ENCODE results near the gene PTPRM. TPM values are rescaled to one million over a fixed set of nuclear protein-coding genes. Genes with fewer than 3 reads are reported as not detected.

Gene PTPRM
- total RNA-seq, 2 experiments from 2014 or later = 2.1 to 3.0 TPM

DNA sequence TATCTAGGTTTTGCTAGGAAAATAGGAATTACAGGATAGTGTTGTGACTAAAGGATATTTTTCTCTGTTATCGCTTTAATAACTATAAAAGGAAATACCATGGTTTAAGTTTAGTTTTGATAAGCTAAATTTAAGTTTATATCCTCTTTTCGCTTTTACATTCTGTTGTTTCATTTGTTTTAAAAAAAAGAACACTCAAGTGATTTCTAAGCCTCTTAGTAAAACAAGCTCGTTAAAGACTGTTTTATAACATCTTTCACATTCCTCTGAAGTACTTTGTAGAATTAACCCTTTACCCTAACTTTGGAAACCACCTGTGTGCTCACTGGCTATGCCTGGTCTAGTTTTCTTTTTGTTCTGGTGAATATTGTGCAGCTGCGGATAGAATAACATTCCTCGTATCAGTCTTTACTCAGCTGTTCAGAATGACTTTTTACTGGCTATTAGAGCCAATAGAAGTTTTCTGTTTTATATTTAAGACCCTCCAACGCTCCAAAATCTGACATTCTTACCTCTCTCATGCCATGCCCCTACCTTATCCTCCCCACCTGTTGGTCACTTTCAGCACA lies 183.1 kb downstream of the PTPRM start:
- CTCF ChIA-PET = no interaction called here
- H3K4me3 Mint-ChIP-seq = no peak overlapping the region
- H3K36me3 Mint-ChIP-seq (ENCODE audit: low read depth) = no peaks in the 10 kb centered on the region
- H3K27ac Mint-ChIP-seq = no peak overlapping the region
- DNase-seq = no peak
- H3K27me3 Mint-ChIP-seq = no peaks in the 10 kb centered on the region
- H3K4me1 Mint-ChIP-seq (ENCODE audit: low read depth) = no peaks in the 10 kb centered on the region
- POLR2A ChIA-PET = no interaction called here
- TF ChIP-seq, protein P1, sequence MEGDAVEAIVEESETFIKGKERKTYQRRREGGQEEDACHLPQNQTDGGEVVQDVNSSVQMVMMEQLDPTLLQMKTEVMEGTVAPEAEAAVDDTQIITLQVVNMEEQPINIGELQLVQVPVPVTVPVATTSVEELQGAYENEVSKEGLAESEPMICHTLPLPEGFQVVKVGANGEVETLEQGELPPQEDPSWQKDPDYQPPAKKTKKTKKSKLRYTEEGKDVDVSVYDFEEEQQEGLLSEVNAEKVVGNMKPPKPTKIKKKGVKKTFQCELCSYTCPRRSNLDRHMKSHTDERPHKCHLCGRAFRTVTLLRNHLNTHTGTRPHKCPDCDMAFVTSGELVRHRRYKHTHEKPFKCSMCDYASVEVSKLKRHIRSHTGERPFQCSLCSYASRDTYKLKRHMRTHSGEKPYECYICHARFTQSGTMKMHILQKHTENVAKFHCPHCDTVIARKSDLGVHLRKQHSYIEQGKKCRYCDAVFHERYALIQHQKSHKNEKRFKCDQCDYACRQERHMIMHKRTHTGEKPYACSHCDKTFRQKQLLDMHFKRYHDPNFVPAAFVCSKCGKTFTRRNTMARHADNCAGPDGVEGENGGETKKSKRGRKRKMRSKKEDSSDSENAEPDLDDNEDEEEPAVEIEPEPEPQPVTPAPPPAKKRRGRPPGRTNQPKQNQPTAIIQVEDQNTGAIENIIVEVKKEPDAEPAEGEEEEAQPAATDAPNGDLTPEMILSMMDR (IDR thresholded peaks at IDR 0.05) = no peak
- H3K9me3 Mint-ChIP-seq = peaks cover 7% of the 10 kb centered on the region
- intact Hi-C loops (cut with micrococcal nuclease) = no loop called here
- ATAC-seq = no peak

DNA sequence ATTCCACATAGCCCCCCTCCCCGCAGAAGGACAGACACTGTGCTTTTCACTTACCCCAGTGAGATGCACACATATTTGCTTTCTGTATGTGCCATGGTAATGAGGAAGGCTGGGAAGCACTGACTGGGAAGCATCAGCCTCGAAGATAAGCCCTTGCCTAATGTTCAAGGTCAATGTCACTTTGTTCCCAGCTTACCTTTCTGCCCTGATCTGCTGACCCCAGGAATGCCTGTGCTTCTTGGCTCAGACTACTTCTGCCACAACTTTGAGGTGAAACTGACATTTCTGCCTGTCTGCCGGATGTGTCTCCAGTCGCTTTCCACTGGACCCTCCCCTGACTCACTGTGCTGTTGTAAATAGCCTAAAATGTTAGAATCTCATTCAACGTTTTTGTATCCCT lies 183.8 kb downstream of the PTPRM start:
- peaks cover 3% of the 10 kb centered on the region for H3K9me3 Mint-ChIP-seq
- intact Hi-C loops (cut with micrococcal nuclease) = no loop called here
- TF ChIP-seq, protein P1 (IDR thresholded peaks at IDR 0.05) = no peak
- H3K27ac Mint-ChIP-seq = no peak overlapping the region
- no peaks in the 10 kb centered on the region for H3K4me1 Mint-ChIP-seq (ENCODE audit: low read depth)
- POLR2A ChIA-PET = no interaction called here
- H3K4me3 Mint-ChIP-seq = no peak overlapping the region
- H3K36me3 Mint-ChIP-seq (ENCODE audit: low read depth) = no peaks in the 10 kb centered on the region
- H3K27me3 Mint-ChIP-seq = no peaks in the 10 kb centered on the region
- DNase-seq (no peak), ATAC-seq (no peak)
- CTCF ChIA-PET = no interaction called here

DNA sequence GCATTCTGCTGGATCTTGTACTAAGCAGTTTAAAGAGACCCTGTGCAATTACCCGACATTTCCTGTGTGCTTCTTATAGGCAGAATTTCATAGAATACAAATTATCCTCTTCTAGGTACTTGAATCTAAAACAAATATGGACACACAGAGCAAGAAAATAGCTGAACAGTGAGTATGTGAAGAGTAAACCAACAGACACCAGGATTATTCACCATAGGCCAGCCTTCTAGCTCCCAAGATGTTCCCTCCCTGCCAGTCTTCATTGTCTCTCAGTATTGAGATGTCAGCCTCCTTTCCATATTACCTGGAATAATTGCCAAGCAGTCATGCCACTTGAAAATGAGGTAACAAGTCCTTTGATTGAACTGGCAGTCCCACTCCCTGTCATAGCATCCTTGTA lies 187.1 kb downstream of the PTPRM start:
- Mint-ChIP-seq H3K36me3 (ENCODE audit: low read depth) (no peaks in the 10 kb centered on the region), H3K9me3 (peaks cover 3% of the 10 kb centered on the region), H3K4me3 (no peak overlapping the region), H3K27me3 (no peaks in the 10 kb centered on the region), H3K27ac (no peak overlapping the region), H3K4me1 (ENCODE audit: low read depth) (no peaks in the 10 kb centered on the region)
- ChIA-PET POLR2A (no interaction called here), CTCF (no interaction called here)
- TF ChIP-seq, protein P1 (IDR thresholded peaks at IDR 0.05) = no peak
- intact Hi-C loops (cut with micrococcal nuclease) = no loop called here
- ATAC-seq = no peak
- DNase-seq = no peak

DNA sequence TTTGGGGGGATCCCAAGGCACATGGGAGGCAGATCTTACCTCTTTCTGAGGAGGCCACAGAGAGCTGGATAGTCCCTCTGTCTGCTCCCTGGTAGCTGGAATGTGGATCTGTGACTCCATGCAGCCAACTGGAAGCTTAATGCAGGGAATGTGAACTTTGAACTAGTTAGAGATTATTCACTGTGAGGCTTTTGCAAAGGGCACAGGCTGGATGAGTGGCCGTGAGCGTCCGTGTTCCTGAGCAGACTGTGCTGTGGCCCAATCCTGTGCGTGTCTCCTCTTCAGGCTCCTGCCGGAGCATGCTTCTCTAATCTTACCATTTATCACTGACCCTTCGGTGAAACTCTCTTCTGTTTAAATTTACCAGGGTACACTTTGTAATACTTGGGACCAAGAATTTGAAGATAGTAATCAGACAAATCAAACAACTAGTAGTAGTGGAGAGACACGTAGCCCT lies 187.6 kb downstream of the PTPRM start:
- H3K4me3 Mint-ChIP-seq = no peak overlapping the region
- intact Hi-C loops (cut with micrococcal nuclease) = no loop called here
- peaks cover 3% of the 10 kb centered on the region for H3K9me3 Mint-ChIP-seq
- TF ChIP-seq, protein P1 (IDR thresholded peaks at IDR 0.05) = no peak
- DNase-seq (no peak), ATAC-seq (no peak)
- ChIA-PET POLR2A (no interaction called here), CTCF (no interaction called here)
- no peaks in the 10 kb centered on the region for H3K36me3 Mint-ChIP-seq (ENCODE audit: low read depth)
- no peak overlapping the region for H3K27ac Mint-ChIP-seq
- no peaks in the 10 kb centered on the region for H3K4me1 Mint-ChIP-seq (ENCODE audit: low read depth)
- no peaks in the 10 kb centered on the region for H3K27me3 Mint-ChIP-seq

DNA sequence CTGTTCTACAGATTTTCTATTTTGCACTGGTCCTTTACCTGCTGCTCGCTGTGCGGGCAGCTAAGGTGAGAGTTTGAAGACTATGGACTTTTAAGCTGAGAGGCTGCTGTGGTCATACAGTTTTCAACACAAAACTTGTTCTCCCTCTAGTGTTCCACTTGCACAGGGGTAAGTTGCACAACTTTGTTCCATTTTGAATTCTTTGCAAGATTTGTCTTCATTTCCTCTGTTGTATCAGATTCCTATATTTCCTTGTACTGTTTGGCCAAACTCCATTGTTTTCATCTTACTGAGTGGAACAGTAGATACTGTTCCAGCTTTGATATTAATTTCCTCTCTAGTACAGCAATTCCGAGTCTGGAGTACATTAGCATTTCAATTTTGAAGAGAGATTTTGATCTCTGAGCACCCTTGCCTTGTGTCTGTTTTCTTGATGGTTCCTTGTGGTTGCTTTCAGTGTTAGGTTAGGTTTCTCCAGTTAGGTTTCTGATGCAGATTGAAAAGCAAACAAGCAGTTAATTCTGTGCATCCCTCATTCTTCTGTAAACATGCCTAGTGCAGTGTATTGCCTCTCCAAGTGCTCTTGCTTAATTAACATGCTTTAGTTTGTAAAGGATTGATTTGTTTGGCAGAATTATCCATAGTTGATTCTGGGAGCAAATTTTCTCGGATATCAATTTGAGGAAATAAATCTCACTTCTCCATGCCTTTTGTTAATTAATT lies 188.8 kb downstream of the PTPRM start:
- ATAC-seq (no peak), DNase-seq (no peak)
- H3K36me3 Mint-ChIP-seq (ENCODE audit: low read depth) = no peaks in the 10 kb centered on the region
- no peaks in the 10 kb centered on the region for H3K4me1 Mint-ChIP-seq (ENCODE audit: low read depth)
- POLR2A ChIA-PET = no interaction called here
- intact Hi-C loops (cut with micrococcal nuclease) = no loop called here
- no peak overlapping the region for H3K4me3 Mint-ChIP-seq
- CTCF ChIA-PET = no interaction called here
- H3K9me3 Mint-ChIP-seq = peaks cover 3% of the 10 kb centered on the region
- H3K27ac Mint-ChIP-seq = no peak overlapping the region
- TF ChIP-seq, protein P1 (IDR thresholded peaks at IDR 0.05) = no peak
- no peaks in the 10 kb centered on the region for H3K27me3 Mint-ChIP-seq

Data from activated CD8-positive, alpha-beta T cell treated with anti-CD3 and anti-CD28 coated beads for 36 hours (primary cell).